ENCODE measurements around the gene TCF12.

DNA sequence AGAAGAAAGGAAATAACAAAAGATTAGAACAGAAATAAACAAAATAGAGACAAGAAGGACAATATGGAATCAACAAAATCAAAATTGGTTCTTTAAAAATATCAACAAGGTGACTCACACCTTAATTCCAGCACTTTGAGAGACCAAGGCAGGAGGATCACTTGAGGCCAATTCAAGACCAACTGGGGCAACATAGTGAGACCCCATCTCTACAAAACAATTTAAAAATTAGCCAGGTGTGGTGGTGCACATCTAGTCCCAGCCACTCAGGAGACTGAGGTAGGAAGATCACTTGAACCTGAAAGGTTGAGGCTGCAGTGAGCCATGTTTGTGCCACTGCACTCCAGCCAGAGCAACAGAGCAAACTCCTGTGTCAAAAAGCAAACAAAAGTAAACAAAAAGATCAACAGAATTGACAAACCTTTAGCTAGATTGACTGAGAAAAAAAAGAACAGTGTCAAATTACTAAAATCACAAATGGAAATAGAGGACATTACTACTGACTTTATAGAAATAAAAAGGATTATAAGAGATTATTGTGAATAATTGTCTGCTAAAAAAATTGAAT, 267.1 kb downstream of the TCF12 start:
- no peak for TF ChIP-seq POLR2A (IDR thresholded peaks at IDR 0.05)
- TF ChIP-seq, protein P1, sequence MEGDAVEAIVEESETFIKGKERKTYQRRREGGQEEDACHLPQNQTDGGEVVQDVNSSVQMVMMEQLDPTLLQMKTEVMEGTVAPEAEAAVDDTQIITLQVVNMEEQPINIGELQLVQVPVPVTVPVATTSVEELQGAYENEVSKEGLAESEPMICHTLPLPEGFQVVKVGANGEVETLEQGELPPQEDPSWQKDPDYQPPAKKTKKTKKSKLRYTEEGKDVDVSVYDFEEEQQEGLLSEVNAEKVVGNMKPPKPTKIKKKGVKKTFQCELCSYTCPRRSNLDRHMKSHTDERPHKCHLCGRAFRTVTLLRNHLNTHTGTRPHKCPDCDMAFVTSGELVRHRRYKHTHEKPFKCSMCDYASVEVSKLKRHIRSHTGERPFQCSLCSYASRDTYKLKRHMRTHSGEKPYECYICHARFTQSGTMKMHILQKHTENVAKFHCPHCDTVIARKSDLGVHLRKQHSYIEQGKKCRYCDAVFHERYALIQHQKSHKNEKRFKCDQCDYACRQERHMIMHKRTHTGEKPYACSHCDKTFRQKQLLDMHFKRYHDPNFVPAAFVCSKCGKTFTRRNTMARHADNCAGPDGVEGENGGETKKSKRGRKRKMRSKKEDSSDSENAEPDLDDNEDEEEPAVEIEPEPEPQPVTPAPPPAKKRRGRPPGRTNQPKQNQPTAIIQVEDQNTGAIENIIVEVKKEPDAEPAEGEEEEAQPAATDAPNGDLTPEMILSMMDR (IDR thresholded peaks at IDR 0.05): no peak
